IPS-11a (cell line): ENCODE data around the gene CYRIA.

Experiments used
- H3K4me3 ChIP-seq: one replicate; pipeline ENCODE4 v1.5.1; 2013; ENCODE audit warnings: low read depth, low read length, control low read depth

Gene CYRIA

DNA sequence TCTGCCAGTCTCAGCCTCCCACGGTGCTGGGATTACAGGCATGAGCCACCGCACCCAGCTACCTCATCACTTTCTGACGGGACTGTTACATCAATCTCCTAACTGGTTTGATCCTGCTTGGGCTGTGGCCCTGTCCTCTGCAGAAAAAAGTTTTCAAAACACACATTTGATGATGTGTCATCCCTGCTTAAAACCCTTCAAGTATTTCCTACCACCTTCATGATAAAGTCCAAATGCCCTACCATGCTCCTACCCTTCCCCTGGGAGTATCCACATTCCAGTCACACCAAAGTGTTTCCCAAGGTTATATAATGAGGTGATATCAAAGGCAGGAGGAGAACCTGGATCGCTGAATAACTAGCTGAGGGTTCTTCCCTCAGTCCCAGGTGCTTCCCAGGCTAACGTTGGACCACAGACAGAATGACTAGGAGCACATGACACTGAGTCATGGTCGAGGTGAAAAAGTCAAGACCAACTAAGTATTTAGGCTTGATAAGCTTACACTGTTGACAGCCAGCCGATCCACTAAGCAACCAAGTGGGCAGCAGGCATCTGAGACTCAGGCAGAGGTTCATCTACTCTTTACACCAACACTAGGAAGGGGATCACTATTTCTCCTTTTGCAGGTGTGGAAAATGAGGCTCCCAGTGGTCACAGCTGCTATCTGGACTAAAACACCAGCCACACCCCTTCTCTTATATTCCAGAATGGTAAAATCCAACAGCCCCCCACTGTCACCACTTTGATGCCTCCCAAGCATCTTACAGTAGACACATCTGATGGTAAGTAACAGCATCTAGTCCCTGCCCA is 31.8 kb downstream of the CYRIA start:
- H3K4me3 ChIP-seq = no peak overlapping the region

DNA sequence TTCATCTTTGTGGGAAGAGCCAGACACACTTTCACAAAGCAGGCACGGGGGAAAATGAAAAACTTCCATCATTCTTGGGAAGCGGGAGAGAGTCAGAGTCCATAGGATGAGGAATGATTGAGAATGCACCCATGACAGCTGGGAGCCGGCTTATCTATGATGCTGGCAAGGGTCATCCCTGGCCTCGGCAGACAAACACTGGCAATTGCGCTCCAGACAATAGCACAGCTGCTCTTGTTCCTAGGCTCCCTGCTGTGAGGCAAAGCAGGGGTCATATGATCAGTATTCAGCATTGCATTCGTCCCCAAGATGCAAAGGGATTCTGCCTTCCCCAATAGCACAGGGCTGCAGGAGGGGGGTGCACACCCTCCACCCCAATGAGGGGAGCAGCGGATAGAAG is 33.0 kb downstream of the CYRIA start:
- H3K4me3 ChIP-seq = no peak overlapping the region

DNA sequence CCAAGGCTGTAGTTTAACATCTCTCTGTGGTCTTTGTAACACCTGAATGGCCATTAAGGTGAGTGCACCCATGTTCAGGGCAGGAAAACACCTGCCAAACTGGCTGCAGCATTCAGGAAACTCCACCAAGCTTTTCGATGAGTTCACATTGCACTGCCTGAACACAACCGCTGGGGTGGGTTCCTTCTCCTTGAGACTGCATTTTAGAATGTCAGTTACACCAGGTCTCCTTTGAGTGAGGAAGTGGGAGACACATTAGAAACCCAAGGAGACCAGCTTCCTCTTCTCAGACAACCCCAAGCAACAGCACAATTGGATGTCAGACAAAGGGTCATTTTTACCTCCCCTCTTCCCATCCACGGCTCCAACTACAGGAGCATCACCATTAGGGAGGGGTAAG is 35.2 kb downstream of the CYRIA start:
- no peak overlapping the region for H3K4me3 ChIP-seq

DNA sequence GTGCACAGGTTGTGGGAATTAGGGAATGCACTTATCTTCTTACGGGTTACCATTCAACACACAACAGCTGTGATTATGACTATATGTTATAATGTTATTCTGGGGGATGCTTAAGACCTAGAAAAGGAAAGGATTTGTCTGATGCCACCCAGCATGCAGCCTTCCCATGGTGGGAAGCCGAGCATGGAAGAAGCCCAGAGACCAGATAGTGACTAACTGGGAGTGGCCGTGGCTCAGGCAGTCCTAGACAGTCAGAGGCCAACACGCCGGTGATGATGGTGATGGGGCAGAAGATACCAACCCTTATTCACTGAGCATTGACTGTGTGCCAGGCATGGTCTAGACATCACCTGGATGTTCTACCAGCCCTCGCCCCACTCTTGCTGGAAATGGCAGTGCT is 35.9 kb downstream of the CYRIA start:
- no peak overlapping the region for H3K4me3 ChIP-seq

DNA sequence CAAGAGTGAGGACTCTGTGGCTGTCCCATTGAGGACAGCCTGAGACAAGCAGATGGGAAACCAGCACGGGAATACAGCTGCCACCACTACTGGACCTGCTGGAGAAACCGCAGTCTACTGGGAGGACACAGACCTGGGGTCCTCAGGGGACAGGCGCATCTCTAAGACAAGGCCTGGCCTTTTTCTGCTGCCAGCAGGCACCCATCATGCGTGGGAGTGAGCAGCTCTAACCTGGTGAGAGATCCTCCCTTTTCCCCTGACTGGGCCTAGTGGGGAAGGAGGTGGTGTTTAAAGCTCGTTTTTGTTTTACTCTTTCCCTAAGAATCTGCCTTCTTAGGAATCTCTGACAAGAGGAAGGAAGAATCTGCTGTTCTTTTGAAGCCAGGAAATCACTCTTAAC is 36.6 kb downstream of the CYRIA start:
- H3K4me3 ChIP-seq = no peak overlapping the region

DNA sequence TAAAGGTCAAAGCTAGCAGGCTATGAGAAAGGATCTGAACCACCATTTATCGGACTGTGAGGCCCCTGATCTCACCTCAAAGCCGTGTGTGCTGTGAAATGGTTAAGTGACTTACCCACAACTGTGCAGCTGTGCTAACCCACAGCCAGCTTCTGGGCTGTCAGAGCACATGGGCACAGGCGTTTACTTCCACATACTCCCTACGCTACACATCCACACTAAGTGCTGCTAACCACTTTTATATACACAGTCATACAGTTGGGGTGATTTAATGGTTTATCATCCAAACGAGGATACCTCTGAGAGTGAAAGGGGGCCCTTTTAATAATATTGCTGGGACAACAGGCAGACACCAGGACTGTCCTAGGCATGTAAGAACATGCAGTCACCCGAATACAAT is 37.3 kb downstream of the CYRIA start:
- no peak overlapping the region for H3K4me3 ChIP-seq

DNA sequence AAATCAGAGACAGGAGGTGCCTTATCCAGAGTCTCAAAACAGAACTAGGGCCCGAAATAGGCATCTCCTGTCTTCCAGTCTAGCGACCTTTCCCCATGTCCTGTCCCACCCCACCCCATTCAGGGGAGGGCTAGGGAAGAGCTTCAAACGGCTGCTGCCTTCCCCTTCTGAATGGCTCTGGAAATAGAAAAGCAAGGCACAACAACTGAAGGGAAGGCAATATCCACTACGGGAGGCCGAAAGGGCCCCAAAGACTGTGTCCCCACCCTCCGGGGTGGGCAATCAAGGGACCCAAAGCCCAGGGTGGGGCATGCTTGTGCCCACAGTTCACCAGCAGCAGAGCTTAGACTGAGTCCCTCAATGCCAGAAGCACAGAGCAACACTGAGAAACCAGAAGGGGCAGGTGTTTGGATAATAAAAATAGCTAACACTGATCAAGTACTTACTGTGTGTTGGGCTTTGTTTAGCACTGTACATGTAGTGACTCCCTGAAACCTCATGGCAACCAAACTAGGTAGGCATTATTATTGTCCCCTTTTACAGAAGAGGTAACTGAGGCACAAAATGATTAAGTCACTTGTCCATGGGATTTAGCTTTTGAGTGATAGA is 38.5 kb downstream of the CYRIA start:
- no peak overlapping the region for H3K4me3 ChIP-seq

DNA sequence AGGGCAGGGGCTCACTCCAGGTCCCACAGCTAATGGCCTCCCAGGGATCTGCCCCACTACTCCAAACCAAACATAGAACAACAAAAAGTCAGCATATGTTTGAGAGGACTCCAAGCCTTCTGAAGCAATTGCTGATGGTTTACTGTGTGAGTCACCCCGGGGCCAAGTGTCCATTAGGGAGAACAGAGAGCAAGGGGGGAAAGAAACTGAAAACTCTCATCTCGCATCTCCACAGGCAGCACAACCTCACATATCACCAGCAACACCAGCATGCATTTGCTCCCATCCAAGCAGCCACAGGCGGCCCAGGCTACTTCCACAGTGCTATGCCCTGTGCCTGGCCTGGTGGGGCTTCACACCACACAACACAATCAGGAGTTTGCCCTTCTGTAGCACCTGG is 39.1 kb downstream of the CYRIA start:
- H3K4me3 ChIP-seq = no peak overlapping the region

DNA sequence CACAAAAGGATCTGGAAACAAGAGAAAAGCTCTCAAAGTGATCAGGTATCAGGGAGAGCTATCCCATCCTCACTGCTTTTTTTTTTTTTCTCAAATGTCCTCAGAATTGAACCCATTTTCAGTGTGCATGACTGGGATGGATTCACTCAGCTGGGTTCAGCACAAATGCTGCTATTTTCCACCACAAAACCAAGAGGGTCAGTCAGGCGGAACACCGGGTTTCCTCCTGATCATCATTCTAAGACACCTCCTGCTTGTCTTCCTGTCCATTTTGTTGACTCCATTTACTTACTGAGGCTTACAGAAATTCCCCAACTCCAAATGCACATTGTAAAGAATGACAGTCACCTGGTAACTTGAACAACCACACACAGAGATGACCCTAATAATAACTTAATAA is 39.9 kb downstream of the CYRIA start:
- no peak overlapping the region for H3K4me3 ChIP-seq

DNA sequence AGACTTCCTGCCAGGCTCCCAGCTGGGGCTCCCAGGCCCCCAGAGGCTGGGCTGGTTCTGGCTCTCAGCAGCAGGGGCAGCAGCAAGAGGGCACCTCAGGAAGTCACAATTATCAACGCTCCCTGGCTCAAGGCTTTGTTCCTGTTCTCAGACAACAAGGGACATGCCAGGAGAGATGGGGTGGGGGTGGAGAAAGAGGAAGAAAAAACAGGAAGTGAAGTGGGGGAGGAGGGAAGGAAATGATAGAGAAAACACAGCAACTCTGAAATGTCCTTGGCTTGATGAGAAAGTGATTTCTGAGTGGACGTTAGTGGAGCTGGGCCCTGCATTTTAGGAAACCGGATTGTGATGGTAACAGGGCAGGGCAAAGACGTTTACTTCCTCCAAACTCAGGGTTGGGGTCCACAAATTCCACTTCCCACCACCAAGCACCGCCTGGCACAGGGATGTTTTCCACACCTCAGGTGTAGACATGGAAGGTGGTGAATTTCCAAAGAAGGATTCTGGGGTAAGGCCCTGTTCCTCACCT is 40.4 kb downstream of the CYRIA start:
- H3K4me3 ChIP-seq = no peak overlapping the region

DNA sequence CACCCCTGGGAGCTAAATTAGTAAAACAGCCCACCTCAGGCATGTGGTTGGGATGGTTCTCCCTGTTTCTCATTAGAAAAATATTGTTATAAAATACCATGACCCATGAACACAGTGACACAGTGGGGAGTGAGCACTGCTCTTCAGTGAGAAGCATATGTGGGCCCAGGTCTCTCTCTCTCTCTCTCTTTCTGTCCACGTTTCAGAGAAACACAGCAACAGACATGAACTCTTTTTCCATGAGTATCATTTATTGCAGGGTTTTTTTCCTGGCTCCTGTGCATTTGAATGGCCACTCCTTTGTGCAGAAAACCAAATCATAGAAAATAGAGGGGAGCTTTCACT is 41.2 kb downstream of the CYRIA start:
- no peak overlapping the region for H3K4me3 ChIP-seq

DNA sequence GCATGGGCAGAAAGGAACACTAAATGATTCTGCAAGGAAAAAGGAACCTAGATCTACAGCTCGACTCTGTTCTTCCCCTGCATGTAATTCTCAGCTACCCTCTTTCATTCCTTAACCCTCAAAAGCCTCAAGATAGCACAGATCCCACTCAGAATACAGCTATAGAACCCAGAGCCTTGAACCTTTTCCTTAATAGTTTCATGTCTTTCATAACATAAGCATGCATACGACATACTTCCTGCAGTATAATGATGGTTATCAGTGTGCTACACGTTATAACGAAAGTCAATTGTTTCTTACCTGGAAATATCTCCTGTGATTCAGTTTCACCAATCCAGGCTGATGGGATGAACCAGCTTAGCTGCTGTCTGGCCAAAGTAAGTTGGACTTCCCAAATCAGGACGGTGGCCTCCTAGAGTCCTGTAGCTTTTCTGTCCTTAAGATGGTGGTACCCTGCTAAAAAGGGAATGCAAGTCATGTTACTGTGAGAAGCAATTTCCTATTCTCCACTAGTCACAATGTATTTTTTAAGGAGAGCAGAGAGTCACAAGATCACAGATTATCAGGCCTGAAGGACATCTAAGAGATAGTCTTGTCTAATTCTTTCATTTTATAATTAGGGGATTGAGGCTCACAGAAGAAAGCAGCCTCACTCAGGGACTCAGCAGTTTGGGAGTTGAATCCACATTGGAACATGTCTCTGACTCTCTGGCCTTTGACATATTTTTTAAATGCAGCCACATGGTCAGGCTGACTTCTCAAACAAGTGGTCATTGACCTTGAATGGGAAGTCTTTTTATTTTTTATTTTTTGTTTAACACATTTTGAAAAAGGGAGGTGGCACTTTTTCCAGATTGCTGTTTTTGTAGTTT is 41.8 kb downstream of the CYRIA start:
- H3K4me3 ChIP-seq = no peak overlapping the region

DNA sequence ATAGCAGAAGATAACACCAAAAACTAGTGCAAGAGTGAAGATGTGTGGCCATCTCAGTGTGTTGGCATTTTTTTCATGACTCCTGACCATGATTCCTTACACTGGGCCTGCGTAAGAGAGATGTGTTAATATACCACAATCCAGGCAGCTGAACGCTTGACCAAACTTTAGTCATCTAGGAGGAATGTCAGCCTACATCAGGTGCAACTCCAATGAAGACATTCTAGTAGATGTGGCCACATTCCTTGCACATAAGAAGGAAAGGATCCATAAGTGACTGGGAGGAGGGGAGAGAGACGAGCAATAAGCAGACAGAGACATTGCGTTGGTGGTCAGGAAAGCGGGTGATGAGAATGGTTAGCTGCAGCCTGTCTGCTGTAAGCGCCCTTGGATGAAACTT is 42.6 kb downstream of the CYRIA start:
- no peak overlapping the region for H3K4me3 ChIP-seq

DNA sequence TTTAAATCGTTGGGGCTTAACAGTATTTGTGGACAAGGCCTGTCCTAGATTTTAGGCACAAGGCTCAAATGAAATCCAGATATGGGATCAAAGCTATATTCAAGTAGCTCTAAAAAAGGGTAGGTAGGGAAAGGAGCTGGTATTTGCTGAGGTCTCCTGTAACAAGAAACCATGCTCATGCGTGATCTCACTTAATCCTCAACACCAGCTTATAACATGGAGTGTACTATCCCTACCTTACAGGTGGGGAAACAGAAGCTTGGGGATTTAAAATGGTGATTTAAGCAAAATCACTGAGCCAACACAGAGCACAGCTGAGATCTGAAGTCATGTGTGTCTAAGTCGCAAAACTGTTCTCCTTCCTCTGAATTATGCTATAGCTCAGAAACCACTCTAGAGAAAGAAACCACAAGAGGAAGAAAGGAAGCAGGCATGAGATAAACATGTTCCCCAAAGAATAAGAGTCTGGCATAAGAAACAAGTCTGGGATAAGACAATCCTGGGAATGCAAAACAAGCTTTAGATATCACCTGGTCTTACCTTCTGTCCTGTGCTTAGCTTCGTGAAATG is 43.1 kb downstream of the CYRIA start:
- no peak overlapping the region for H3K4me3 ChIP-seq

DNA sequence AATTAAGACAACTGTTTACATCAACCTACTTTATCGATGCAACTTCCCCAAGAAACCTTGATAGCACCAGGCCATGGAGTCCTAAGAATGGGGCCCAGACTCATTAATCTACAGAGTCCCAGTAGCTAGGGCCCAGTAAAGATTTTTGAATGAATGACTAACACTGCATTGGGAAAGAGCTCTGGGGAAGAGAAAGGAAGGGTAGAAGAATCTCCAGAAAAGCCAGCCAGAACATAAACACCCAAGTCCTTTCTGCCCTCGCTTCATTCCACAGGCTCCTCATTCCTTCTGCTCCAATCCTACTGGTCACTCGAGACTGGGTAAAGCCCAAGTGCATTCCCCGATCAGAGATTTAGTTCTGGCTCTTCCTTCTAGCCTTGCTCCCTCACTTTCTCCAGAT is 44.3 kb downstream of the CYRIA start:
- no peak overlapping the region for H3K4me3 ChIP-seq

DNA sequence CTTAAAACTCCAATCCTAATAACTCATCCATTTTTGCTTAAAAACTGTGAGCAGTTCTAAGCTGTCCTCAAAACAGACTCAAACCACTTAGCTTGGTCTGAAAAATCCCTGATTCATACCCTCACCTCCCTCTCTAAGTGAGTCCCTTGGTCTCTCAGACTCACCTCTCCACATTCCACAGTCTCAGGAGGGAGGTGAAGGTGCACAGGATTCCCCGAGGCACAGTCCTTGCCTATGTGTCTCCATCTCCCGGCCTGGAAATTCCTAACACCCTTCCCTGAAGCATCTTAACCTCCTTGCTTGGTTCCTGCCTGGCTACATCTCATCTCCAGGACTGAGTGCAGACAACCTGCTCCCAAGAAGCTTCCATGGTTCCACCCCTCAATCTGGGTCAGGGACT is 45.0 kb downstream of the CYRIA start:
- no peak overlapping the region for H3K4me3 ChIP-seq

DNA sequence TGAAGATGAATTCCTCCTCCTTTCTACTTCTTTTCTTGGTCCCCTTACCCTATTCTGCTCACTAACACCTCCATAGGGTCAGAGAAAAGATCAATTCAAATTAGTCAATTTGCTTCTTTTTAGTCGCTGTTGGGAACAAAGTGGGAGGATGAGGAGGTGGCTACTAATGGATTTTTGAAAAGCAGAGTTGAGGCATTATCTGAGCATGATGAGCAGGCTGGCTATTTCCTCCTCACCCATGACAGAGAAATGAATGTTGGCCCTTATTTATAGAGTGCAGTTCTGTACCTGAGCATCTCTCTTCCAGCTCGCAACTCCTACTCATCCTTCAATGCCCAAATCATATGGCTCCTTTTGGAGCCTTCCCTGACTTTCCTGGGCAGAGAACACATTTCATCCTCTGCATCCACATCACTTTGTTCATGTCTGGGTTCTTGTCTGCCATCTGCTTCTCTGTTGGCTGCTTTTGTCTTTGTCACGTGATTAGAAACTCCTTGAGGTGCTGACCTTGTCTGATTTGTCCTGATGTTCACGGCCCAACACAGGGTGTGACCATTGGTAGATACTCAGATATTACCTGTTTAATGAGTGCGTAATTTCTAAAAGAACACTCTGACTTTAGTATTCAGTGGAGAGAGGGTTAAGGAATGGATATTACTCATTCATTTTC is 45.9 kb downstream of the CYRIA start:
- no peak overlapping the region for H3K4me3 ChIP-seq

DNA sequence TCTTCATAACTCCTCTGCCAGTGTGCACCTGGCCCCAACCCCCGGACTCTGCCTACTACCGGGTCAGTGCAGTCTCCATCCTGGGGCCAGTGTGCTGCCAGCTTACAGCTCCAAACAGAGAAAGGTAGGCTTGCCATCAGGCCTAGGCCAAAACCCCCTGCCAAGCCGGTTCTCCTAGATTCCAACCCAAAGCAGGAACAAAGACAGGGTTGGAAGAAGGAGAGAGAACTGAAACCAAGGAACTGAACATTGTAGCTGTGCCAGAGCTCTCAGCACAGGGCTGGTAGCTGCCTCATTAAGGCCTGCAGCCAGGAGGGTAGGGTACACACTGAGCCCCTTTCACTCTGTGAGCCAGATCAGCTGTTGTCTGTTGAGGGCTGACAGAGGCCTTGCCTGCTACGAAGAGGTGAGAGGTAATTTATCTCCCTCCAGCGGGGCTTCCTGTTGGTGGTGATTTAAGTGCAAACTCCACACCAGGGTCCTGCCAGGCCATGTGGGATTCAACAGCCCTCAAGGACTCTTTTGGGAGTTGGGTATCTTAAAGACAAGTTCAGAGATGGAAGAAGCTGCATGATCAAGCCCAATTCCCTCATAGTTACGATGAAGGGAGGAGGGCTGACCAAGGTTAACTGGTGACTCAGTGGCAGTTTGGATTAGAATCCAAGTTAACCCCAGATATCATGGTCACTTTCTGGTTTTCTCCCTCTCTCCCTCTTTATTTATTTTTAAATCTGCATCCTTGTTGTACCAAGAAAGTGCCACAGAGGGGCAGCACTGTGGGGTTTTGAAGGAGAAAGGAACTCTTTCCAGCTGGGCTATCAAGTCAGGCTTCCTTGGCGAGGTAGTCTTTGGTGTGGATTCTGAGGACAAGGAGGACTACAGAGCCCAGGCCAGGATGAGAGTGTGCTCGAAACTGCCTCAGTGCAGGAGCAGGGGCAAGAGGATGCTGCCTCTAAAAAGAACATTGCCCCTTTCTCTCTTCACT is 48.1 kb downstream of the CYRIA start:
- no peak overlapping the region for H3K4me3 ChIP-seq
